RWPE2 (cell line): Measurements from ENCODE around the gene PLXNA4.

Experiments
- ATAC-seq: fragments of 200-7000 bp; cut with Tn5 transposase; 3 replicates; pipeline ENCODE4 v1.9.1; 2021; ENCODE audit warnings: low read depth
- DNase-seq: peaks from one replicate; pipeline ENCODE4 v3.0.0-alpha.2; 2020; ENCODE audit warnings: low spot score
- H3K27ac ChIP-seq: fragments of 450-650 bp; 2 replicates; pipeline ENCODE4 v1.5.1; 2017; ENCODE audit warnings: mild to moderate bottlenecking; ENCODE audit not compliant: poor library complexity, severe bottlenecking
- H3K27me3 ChIP-seq: fragments of 250-450 bp; sonication (Bioruptor Pico); 2 replicates; pipeline ENCODE4 v1.5.1; 2021; ENCODE audit warnings: mild to moderate bottlenecking, moderate library complexity; ENCODE audit not compliant: insufficient read depth, poor library complexity, severe bottlenecking
- H3K36me3 ChIP-seq: fragments of 250-450 bp; sonication (Bioruptor Pico); 2 replicates; pipeline ENCODE4 v1.5.1; 2020; ENCODE audit warnings: low read depth, mild to moderate bottlenecking, moderate library complexity
- H3K4me1 ChIP-seq: fragments of 250-450 bp; sonication (Bioruptor Pico); 2 replicates; pipeline ENCODE4 v1.5.1; 2021; ENCODE audit warnings: mild to moderate bottlenecking, moderate library complexity; ENCODE audit not compliant: insufficient read depth, poor library complexity, severe bottlenecking
- H3K4me3 ChIP-seq: fragments of 250-450 bp; sonication (Bioruptor Pico); 2 replicates; pipeline ENCODE4 v1.5.1; 2021; ENCODE audit warnings: mild to moderate bottlenecking, moderate library complexity; ENCODE audit not compliant: severe bottlenecking
- H3K9me3 ChIP-seq: fragments of 250-450 bp; sonication (Bioruptor Pico); 2 replicates; pipeline ENCODE4 v1.5.1; 2021; ENCODE audit warnings: mild to moderate bottlenecking, moderate library complexity; ENCODE audit not compliant: severe bottlenecking
- TF ChIP-seq, protein P1 (sequence below): fragments of 450-650 bp; IDR thresholded peaks from one replicate; pipeline ENCODE4 v1.5.1; 2017; ENCODE audit warnings: mild to moderate bottlenecking, moderate library complexity; ENCODE audit not compliant: poor library complexity, severe bottlenecking

Gene PLXNA4

DNA sequence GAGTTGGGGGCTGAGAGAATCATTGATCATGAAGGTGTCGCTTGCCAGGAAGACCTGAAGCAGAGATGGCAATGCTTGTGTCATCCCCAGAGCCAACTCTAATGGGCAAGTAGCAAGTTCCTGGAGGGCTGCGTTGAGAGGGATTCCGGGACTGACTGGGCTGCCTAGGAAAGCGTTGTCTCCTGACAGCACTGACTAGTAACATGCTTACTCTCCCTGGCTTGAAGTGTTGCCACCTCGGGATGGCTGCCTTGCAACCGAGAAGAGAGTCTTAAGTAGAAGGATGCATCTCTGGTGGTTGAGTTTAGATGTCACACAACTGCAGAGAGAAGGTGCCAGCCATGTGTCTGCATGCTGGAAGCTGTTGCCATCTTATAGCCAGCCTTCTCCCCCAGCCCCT, 453.4 kb downstream of the PLXNA4 start:
- TF ChIP-seq, protein P1, sequence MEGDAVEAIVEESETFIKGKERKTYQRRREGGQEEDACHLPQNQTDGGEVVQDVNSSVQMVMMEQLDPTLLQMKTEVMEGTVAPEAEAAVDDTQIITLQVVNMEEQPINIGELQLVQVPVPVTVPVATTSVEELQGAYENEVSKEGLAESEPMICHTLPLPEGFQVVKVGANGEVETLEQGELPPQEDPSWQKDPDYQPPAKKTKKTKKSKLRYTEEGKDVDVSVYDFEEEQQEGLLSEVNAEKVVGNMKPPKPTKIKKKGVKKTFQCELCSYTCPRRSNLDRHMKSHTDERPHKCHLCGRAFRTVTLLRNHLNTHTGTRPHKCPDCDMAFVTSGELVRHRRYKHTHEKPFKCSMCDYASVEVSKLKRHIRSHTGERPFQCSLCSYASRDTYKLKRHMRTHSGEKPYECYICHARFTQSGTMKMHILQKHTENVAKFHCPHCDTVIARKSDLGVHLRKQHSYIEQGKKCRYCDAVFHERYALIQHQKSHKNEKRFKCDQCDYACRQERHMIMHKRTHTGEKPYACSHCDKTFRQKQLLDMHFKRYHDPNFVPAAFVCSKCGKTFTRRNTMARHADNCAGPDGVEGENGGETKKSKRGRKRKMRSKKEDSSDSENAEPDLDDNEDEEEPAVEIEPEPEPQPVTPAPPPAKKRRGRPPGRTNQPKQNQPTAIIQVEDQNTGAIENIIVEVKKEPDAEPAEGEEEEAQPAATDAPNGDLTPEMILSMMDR: no peak
- Histone ChIP-seq H3K27me3 (no peaks in the 10 kb centered on the region), H3K27ac (no peak overlapping the region), H3K36me3 (no peaks in the 10 kb centered on the region), H3K4me3 (no peak overlapping the region), H3K4me1 (peaks cover 13% of the 10 kb centered on the region), H3K9me3 (no peaks in the 10 kb centered on the region)
- DNase-seq: no peak
- no peak for ATAC-seq

DNA sequence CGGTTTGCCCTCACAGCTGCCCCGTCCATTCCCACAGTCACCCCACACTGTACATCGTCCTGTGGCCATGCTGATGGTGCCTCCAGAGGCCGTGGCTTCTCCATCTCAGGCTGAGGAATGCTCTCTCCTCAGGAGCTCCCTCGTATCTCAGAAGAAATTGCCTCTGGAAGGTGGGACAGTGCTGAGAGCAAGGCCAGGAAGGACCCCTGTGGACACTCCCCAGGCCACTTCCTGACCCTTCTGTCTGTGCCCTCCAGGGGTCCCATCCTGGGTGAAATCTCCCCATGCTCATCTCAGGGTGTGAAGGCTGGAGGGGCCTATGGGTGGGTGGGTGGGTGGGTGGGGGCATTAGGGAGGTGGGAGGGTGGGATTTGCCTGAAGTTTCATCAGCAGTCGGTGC, 454.3 kb downstream of the PLXNA4 start:
- TF ChIP-seq, protein P1: no peak
- DNase-seq (no peak), ATAC-seq (no peak)
- H3K4me1 ChIP-seq: peaks cover 22% of the 10 kb centered on the region
- no peak overlapping the region for H3K4me3 ChIP-seq
- no peak overlapping the region for H3K27ac ChIP-seq
- H3K9me3 ChIP-seq: no peaks in the 10 kb centered on the region
- no peaks in the 10 kb centered on the region for H3K27me3 ChIP-seq
- H3K36me3 ChIP-seq: no peaks in the 10 kb centered on the region

DNA sequence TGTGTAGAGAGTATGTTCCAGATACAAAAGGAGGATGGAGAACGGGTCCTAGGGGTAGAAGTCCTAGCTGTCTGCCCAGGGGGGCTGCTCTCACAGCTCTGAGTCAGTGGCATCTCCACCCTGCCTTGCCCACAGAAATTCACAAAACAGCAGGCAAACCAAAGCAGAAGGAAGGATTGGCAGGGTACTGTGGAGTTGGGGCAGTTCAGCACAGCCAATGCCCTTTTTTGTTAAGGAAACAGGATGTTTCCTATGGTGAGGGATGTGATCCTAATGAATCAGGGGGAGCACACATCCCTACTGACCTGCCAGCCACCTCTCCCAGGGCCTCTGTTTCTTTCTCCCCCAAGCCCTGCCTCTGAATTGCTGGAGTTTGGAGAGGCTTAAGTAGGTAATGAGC, 457.6 kb downstream of the PLXNA4 start:
- H3K27ac ChIP-seq: no peak overlapping the region
- no peak for ATAC-seq
- H3K27me3 ChIP-seq: no peaks in the 10 kb centered on the region
- no peak for DNase-seq
- H3K4me3 ChIP-seq: no peak overlapping the region
- peaks cover 23% of the 10 kb centered on the region for H3K4me1 ChIP-seq
- TF ChIP-seq, protein P1: no peak
- H3K36me3 ChIP-seq: no peaks in the 10 kb centered on the region
- H3K9me3 ChIP-seq: no peaks in the 10 kb centered on the region

DNA sequence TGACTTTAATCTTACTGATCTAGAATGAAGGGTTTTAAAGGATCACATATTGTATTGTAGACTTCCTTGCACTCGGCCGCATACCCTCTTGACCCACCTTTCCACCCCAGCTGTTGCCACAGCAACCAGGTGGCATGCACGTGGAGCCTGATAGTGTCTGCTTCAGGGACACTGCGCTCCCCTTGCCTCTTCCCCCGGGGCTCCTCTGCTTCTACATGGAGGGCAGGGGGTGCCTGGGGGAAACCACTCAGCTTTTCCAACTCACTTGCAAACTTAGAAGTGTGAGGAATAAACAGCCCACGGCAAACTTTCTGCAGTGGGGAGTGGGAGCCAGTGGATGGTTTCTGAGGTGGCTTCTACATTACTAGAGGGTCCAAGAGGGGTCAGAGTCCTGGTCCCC, 458.6 kb downstream of the PLXNA4 start:
- DNase-seq (no peak), ATAC-seq (no peak)
- TF ChIP-seq, protein P1: no peak
- Histone ChIP-seq H3K27me3 (no peaks in the 10 kb centered on the region), H3K36me3 (no peaks in the 10 kb centered on the region), H3K9me3 (no peaks in the 10 kb centered on the region), H3K4me1 (peaks cover 23% of the 10 kb centered on the region), H3K4me3 (no peak overlapping the region), H3K27ac (peak overlapping the region; percentile 95)

DNA sequence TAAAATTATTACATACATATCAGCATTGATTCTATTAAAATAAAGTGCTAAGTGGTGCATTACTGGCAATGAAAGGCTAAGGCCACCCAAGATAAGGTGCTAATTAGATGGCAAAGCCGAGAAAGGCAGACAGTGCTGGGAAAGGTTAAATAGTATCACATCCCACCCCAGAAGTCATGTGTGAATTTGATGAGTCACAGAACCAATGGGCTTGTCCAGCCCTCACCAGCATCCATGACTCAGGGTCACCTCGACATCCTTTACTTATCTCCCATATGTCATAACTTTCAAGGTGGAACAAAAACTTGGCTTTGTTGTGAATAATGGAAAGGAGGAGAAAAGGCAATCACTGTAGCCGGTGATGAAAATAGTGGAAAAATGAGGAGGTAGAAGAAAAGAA, 459.1 kb downstream of the PLXNA4 start:
- Histone ChIP-seq H3K27ac (peak overlapping the region; percentile 95), H3K36me3 (no peaks in the 10 kb centered on the region), H3K4me3 (no peak overlapping the region), H3K4me1 (peaks cover 23% of the 10 kb centered on the region), H3K9me3 (no peaks in the 10 kb centered on the region), H3K27me3 (no peaks in the 10 kb centered on the region)
- TF ChIP-seq, protein P1: no peak
- ATAC-seq (peak; percentile 69), DNase-seq (no peak)
